ENCODE measurements around the gene CUL3. TPM values are rescaled to one million over a fixed set of nuclear protein-coding genes. Genes with fewer than 3 reads are reported as not detected.

The CUL3 gene
- total RNA-seq, 1 donor from 2014 or later: 99.4 TPM

GRCh38 chr2:224436634-224437033 is 148.5 kb downstream of the CUL3 start:
- Mint-ChIP-seq H3K27me3 (ENCODE audit: unreplicated experiment) (peaks cover 5% of the 10 kb centered on the region), H3K9me3 (ENCODE audit: unreplicated experiment) (no peaks in the 10 kb centered on the region), H3K36me3 (ENCODE audit: unreplicated experiment) (peaks cover under 1% of the 10 kb centered on the region), H3K4me3 (ENCODE audit: unreplicated experiment) (no peak overlapping the region), H3K27ac (ENCODE audit: unreplicated experiment) (no peak overlapping the region), H3K4me1 (ENCODE audit: low read depth, unreplicated experiment) (peaks cover 6% of the 10 kb centered on the region)
- no peak for TF ChIP-seq CTCF (IDR thresholded peaks at IDR 0.05; ENCODE audit: partially characterized antibody, unreplicated experiment)
- no peak for DNase-seq

- H3K27me3 Mint-ChIP-seq (ENCODE audit: unreplicated experiment): peaks cover 6% of the 10 kb centered on the region
- no peaks in the 10 kb centered on the region for H3K36me3 Mint-ChIP-seq (ENCODE audit: unreplicated experiment)
- H3K27ac Mint-ChIP-seq (ENCODE audit: unreplicated experiment): no peak overlapping the region
- H3K9me3 Mint-ChIP-seq (ENCODE audit: unreplicated experiment): peaks cover 8% of the 10 kb centered on the region
- peaks cover 6% of the 10 kb centered on the region for H3K4me1 Mint-ChIP-seq (ENCODE audit: low read depth, unreplicated experiment)
- no peak for DNase-seq
- TF ChIP-seq CTCF (IDR thresholded peaks at IDR 0.05; ENCODE audit: partially characterized antibody, unreplicated experiment): no peak
- H3K4me3 Mint-ChIP-seq (ENCODE audit: unreplicated experiment): no peak overlapping the region
Observed at GRCh38 chr2:224434618-224435017, 150.5 kb downstream of the CUL3 start.

GRCh38 chr2:224433442-224433841 is 151.7 kb downstream of the CUL3 start:
- H3K27ac Mint-ChIP-seq (ENCODE audit: unreplicated experiment): no peak overlapping the region
- peaks cover 6% of the 10 kb centered on the region for H3K4me1 Mint-ChIP-seq (ENCODE audit: low read depth, unreplicated experiment)
- H3K27me3 Mint-ChIP-seq (ENCODE audit: unreplicated experiment): peaks cover 5% of the 10 kb centered on the region
- peaks cover 9% of the 10 kb centered on the region for H3K9me3 Mint-ChIP-seq (ENCODE audit: unreplicated experiment)
- no peak for DNase-seq
- TF ChIP-seq CTCF (IDR thresholded peaks at IDR 0.05; ENCODE audit: partially characterized antibody, unreplicated experiment): no peak
- no peaks in the 10 kb centered on the region for H3K36me3 Mint-ChIP-seq (ENCODE audit: unreplicated experiment)
- H3K4me3 Mint-ChIP-seq (ENCODE audit: unreplicated experiment): no peak overlapping the region

GRCh38 chr2:224432003-224432579 is 153.1 kb downstream of the CUL3 start:
- no peak overlapping the region for H3K27ac Mint-ChIP-seq (ENCODE audit: unreplicated experiment)
- TF ChIP-seq CTCF (IDR thresholded peaks at IDR 0.05; ENCODE audit: partially characterized antibody, unreplicated experiment): no peak
- H3K36me3 Mint-ChIP-seq (ENCODE audit: unreplicated experiment): no peaks in the 10 kb centered on the region

GRCh38 chr2:224429441-224429810 is 155.7 kb downstream of the CUL3 start:
- H3K27ac Mint-ChIP-seq (ENCODE audit: unreplicated experiment): no peak overlapping the region
- no peak overlapping the region for H3K4me3 Mint-ChIP-seq (ENCODE audit: unreplicated experiment)
- peaks cover 5% of the 10 kb centered on the region for H3K27me3 Mint-ChIP-seq (ENCODE audit: unreplicated experiment)
- peaks cover 10% of the 10 kb centered on the region for H3K4me1 Mint-ChIP-seq (ENCODE audit: low read depth, unreplicated experiment)
- H3K36me3 Mint-ChIP-seq (ENCODE audit: unreplicated experiment): peaks cover 4% of the 10 kb centered on the region
- no peak for TF ChIP-seq CTCF (IDR thresholded peaks at IDR 0.05; ENCODE audit: partially characterized antibody, unreplicated experiment)
- DNase-seq: no peak
- H3K9me3 Mint-ChIP-seq (ENCODE audit: unreplicated experiment): peaks cover 9% of the 10 kb centered on the region

More at GRCh38 chr2:224432003-224432579, 153.1 kb downstream of the CUL3 start:
- no peak for DNase-seq
- peaks cover 5% of the 10 kb centered on the region for H3K27me3 Mint-ChIP-seq (ENCODE audit: unreplicated experiment)
- H3K9me3 Mint-ChIP-seq (ENCODE audit: unreplicated experiment): peaks cover 9% of the 10 kb centered on the region
- H3K4me1 Mint-ChIP-seq (ENCODE audit: low read depth, unreplicated experiment): peaks cover 10% of the 10 kb centered on the region
- no peak overlapping the region for H3K4me3 Mint-ChIP-seq (ENCODE audit: unreplicated experiment)
